Astrocyte of the spinal cord (primary cell): ENCODE data around the gene TSFM.

Source experiments
- DNase-seq: peaks from one replicate; pipeline ENCODE4 v3.0.0; 2011; ENCODE audit warnings: low read depth, low spot score
- H3K4me3 ChIP-seq: 2 replicates; pipeline ENCODE4 v1.5.1; 2011; ENCODE audit warnings: low read depth, mild to moderate bottlenecking, low read length, moderate library complexity
- CTCF ChIP-seq: IDR thresholded peaks from 2 replicates; pipeline ENCODE4 v1.5.1; 2012; ENCODE audit warnings: low read depth, mild to moderate bottlenecking, low read length, inconsistent platforms
- in situ Hi-C: cut with HindIII; loops from 2 replicates; pipeline ENCODE4 v1.10.0; 2017; ENCODE audit warnings: low sequenced_read_pairs

TSFM gene

GRCh38 chr12:57807285-57807684, 24.7 kb downstream of the TSFM start:
- in situ Hi-C loops, result no loop called here
- no peak for TF ChIP-seq CTCF
- no peak for DNase-seq

GRCh38 chr12:57808351-57808750, 25.8 kb downstream of the TSFM start:
- DNase-seq, result no peak
- in situ Hi-C loops, result no loop called here
- no peak overlapping the region for H3K4me3 ChIP-seq
- no peak for TF ChIP-seq CTCF

More at GRCh38 chr12:57807285-57807684, 24.7 kb downstream of the TSFM start:
- H3K4me3 ChIP-seq, result no peak overlapping the region

- TF ChIP-seq CTCF, result no peak
- no peak for DNase-seq
- in situ Hi-C loops, result no loop called here
- H3K4me3 ChIP-seq, result no peak overlapping the region
Measured at GRCh38 chr12:57809425-57809824, 26.8 kb downstream of the TSFM start.

- TF ChIP-seq CTCF, result no peak
- no peak overlapping the region for H3K4me3 ChIP-seq
- in situ Hi-C loops, result no loop called here
- DNase-seq, result peak; percentile 64
Measured at GRCh38 chr12:57810450-57810849, 27.9 kb downstream of the TSFM start.

GRCh38 chr12:57811028-57811755, 28.6 kb downstream of the TSFM start:
- in situ Hi-C loops, result no loop called here
- TF ChIP-seq CTCF, result no peak
- H3K4me3 ChIP-seq, result no peak overlapping the region
- DNase-seq, result no peak

GRCh38 chr12:57813111-57813970, 30.8 kb downstream of the TSFM start:
- no peak for TF ChIP-seq CTCF
- no peak overlapping the region for H3K4me3 ChIP-seq
- DNase-seq, result peak; percentile 28
- in situ Hi-C loops, result no loop called here
